GM12891 (cell line): ENCODE measurements around the gene MMEL1.

Source experiments
- PAX5 ChIP-seq: IDR thresholded peaks from 2 replicates; pipeline ENCODE4 v1.6.1; 2011; ENCODE audit warnings: low read length, moderate library complexity, mild to moderate bottlenecking; ENCODE audit not compliant: insufficient read depth, severe bottlenecking
- POLR2A ChIP-seq: IDR thresholded peaks from 2 replicates; pipeline ENCODE4 v1.6.1; 2011; ENCODE audit warnings: low read depth, low read length, control low read depth
- POLR2AphosphoS5 ChIP-seq: IDR thresholded peaks from 2 replicates; pipeline ENCODE4 v1.6.1; 2011; ENCODE audit warnings: low read depth, low read length, control low read depth
- TAF1 ChIP-seq: IDR thresholded peaks from 2 replicates; pipeline ENCODE4 v1.6.1; 2011; ENCODE audit warnings: low read depth, low read length, control low read depth

DNA sequence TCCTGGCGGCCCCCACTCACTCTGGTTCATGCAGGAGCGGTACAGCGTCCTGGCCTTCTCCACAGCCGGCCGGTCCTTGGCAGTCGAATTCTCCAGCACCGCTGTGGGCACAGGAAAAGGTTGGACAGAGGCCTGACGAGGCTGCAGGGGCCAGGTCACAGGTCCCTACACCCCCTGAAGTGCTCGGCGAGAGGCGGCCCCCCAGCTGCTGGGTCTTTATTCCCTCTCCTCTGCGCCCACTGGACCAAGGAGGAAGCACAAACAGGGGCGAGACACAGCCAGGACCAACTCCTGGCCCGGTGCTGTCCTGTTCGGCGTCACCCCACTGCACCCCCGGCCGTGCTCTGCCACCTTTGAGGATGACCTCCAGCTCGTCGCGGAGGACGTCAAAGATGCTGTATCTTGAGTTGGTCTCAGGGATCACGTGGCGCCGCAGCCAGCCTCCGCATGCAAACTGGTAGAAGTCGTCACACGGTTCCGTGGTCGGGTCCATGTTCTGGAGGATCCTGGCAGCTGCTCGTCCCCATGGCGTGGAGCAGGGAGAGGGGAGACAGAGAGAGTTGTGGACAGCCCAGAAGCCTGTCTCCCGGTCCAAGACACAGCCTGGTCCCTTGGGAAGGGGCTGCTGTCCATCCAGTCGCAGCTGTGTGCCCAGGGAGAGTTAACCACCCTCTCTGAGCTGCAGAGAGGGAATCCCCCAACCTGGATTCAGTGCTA is 23.3 kb downstream of the MMEL1 start:
- TF ChIP-seq POLR2A (no peak), POLR2AphosphoS5 (no peak), PAX5 (no peak), TAF1 (no peak)
